WI38 (cell line): ENCODE data around the gene PINK1.

ENCODE experiments used
- H3K4me3 ChIP-seq: 2 replicates; pipeline ENCODE4 v1.5.1; 2011; ENCODE audit warnings: low read depth, mild to moderate bottlenecking, control low read depth, low read length
- TF ChIP-seq, protein P1 (sequence below): IDR thresholded peaks from 2 replicates; pipeline ENCODE4 v1.5.1; 2012; ENCODE audit warnings: low read depth, mild to moderate bottlenecking, control low read depth, low read length

Gene PINK1

DNA sequence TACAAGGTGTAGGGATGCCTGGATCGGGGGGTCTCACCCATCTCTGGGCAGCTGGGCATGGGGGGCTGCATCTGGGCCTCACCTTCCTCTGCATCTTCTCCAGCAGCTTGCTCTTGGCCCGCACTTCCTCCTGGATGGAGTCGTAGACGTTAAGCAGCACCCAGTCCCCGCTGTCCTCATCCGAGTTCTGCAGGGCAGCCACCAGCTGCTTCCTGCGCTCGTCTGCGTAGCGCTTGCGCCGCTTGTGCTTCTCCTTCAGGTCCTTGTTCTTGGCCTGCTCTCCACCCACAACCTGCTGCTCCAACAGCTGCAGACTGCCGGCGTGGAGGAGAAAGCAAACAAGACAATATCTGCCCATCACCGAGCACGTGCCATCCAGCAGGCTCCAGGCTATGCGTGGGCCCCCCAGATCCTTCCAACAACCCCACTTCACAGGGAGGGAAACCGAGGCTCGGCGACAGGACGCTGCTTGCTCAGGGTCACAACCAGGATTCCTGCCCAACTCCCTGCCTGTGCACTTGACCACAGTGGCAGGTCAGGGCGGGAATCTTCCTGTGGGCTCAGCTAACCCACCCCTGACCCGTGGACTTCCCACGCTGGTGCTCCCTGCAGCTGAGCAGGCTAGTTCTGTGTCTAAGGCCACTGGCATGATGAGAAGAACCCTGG lies 49.4 kb downstream of the PINK1 start:
- TF ChIP-seq, protein P1, sequence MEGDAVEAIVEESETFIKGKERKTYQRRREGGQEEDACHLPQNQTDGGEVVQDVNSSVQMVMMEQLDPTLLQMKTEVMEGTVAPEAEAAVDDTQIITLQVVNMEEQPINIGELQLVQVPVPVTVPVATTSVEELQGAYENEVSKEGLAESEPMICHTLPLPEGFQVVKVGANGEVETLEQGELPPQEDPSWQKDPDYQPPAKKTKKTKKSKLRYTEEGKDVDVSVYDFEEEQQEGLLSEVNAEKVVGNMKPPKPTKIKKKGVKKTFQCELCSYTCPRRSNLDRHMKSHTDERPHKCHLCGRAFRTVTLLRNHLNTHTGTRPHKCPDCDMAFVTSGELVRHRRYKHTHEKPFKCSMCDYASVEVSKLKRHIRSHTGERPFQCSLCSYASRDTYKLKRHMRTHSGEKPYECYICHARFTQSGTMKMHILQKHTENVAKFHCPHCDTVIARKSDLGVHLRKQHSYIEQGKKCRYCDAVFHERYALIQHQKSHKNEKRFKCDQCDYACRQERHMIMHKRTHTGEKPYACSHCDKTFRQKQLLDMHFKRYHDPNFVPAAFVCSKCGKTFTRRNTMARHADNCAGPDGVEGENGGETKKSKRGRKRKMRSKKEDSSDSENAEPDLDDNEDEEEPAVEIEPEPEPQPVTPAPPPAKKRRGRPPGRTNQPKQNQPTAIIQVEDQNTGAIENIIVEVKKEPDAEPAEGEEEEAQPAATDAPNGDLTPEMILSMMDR: no peak

DNA sequence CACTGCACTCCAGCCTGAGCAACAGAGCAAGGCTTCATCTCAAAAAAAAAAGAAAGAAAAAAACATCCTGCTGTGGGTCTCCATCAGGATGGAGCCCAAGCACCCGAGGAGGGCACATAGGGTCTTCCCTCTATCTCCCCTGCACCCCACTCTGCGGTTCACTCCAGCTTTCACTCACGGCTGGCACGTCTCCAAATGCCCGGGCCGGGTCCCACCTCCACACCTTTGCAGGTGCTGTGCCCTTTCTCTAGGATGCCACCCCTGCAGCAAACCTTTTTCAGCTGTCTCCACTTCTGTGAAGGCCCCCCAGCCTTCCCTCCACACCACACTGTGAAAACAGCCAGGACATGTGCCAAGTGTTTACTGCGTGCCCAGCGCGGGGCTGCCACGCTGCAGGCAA lies 50.4 kb downstream of the PINK1 start:
- TF ChIP-seq, protein P1: no peak
- H3K4me3 ChIP-seq: no peak overlapping the region

More for the DNA sequence above, 49.4 kb downstream of the PINK1 start:
- no peak overlapping the region for H3K4me3 ChIP-seq

DNA sequence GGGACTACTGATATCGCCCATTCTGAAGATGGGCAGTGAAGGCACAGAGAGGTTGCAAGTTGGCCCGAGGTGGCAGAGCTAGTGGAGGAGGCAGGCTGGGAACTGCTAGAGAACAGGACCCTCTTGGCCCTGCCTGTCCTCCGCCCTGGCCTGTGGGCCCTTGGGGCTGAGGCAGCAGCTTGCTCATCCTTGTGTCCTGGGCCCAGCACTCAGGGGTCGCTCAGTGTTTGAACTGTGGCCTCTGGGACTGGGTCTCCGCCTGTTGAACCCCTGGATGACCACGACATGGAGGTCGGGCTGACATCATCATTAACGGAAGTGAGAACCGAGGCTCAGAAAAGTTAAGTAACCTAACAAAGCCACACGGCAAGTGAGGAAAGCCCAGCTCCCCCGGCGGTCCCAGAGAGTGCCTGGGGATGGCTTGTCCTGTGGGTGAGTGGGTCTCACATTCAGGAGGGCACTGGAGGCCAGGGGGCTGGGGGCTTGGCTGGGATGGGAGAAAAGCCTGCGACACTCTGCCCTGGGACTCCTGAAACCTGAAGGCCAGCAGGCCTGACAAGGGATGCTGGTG lies 50.9 kb downstream of the PINK1 start:
- H3K4me3 ChIP-seq: no peak overlapping the region
- TF ChIP-seq, protein P1: no peak

- TF ChIP-seq, protein P1: no peak
- H3K4me3 ChIP-seq: no peak overlapping the region
These were observed 51.4 kb downstream of the PINK1 start for GRCh38 chr1:20684651-20685050.

DNA sequence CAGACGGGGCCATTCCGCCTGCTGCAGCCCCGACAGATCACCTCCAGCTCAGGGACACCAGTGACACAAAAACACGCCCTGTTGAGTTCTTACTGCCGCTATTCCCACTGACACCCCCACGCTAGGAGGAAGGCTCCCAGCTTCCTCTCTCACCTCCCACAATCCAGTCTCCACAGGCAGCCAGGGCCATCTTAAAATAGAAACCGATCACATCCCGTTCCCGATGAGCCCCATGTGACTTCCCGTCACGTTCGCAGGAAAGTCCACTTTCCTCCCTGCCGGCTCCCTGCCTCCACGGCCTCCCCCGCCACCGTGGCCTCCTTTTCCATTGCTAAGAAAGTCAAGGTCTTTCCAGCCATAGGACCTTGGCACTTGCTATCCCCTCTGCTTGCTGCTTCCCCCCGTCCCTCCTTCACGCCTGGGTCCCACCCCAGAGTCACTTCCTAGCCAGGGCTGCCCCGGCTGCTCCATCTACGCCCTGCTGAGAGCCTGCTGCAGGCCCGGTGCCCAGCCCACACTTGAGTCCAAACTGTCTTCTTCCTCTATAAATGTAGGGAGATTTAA lies 51.9 kb downstream of the PINK1 start:
- TF ChIP-seq, protein P1: no peak

DNA sequence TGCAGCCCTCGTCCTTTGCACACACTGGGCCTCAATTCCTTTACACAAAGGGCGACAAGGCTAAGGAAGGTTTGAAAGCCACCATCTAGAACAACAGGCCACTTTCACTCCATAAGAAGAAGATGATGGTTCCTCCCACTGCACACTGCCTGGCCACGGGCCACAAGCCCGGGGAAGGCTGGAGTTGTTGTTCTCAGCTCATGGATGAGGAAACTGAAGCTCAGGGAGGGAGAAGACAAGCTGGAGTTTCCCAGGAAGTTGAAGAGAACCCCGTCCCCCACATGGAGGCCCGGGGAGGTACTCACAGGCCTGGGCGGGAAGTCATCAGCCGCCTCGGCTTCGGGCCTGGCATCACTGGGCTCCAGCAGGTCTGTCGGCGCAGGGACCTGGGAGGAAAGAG lies 52.5 kb downstream of the PINK1 start:
- no peak overlapping the region for H3K4me3 ChIP-seq
- TF ChIP-seq, protein P1: no peak

More for the DNA sequence above, 51.9 kb downstream of the PINK1 start:
- no peak overlapping the region for H3K4me3 ChIP-seq
